K562 (cell line): ENCODE results near the gene LACTB. TPM values are rescaled to one million over a fixed set of nuclear protein-coding genes. Genes with fewer than 3 reads are reported as not detected.

Experiments
- CREM ChIP-seq: IDR thresholded peaks from 2 replicates; pipeline ENCODE4 v1.6.1; 2014; ENCODE audit warnings: antibody characterized with exemption, low read depth
- CTCF ChIP-seq, 3 experiments: IDR thresholded peaks in 2 of 3; conservative IDR thresholded peaks in 1 of 3; 2 replicates each; pipeline ENCODE4 v1.5.1; 2011 to 2012; ENCODE audit warnings: low read length in 3 of 3, mild to moderate bottlenecking in 3 of 3, control low read depth in 2 of 3, improper control_type of control experiment in 1 of 3, inconsistent platforms in 1 of 3, low read depth in 1 of 3, mixed read lengths in 1 of 3, moderate library complexity in 1 of 3; ENCODE audit not compliant: insufficient read depth in 2 of 3
- E2F1 ChIP-seq: sonication (generic); formaldehyde crosslinking; IDR thresholded peaks from 2 replicates; pipeline ENCODE4 v1.8.1; 2023; ENCODE audit warnings: mild to moderate bottlenecking, missing genetic modification reagents, moderate library complexity
- EGR1 ChIP-seq: fragments of 450-650 bp; conservative IDR thresholded peaks from 2 replicates; pipeline ENCODE4 v1.6.1; 2017; ENCODE audit warnings: mild to moderate bottlenecking
- ELF2 ChIP-seq: fragments of 250-450 bp; sonication (Bioruptor Pico); IDR thresholded peaks from 2 replicates; pipeline ENCODE4 v1.5.0; 2021; ENCODE audit warnings: mild to moderate bottlenecking
- KDM5B ChIP-seq: fragments of 200-600 bp; sonication (generic); IDR thresholded peaks from 2 replicates; pipeline ENCODE4 v1.6.1; 2012; ENCODE audit warnings: low read depth, mild to moderate bottlenecking, moderate library complexity, low read length, control low read depth, inconsistent platforms; ENCODE audit not compliant: insufficient replicate concordance
- KHSRP ChIP-seq: fragments of 450-650 bp; IDR thresholded peaks from 2 replicates; pipeline ENCODE4 v1.6.1; 2017
- NFYB ChIP-seq: IDR thresholded peaks from 2 replicates; pipeline ENCODE4 v1.6.1; 2011; ENCODE audit warnings: mild to moderate bottlenecking, moderate library complexity; ENCODE audit not compliant: insufficient read length; ENCODE audit errors: extremely low read depth
- POLR2AphosphoS5 ChIP-seq: IDR thresholded peaks from 2 replicates; pipeline ENCODE4 v1.6.1; 2011; ENCODE audit warnings: mild to moderate bottlenecking, low read depth, low read length, moderate library complexity; ENCODE audit not compliant: control insufficient read depth, insufficient read depth
- UBTF ChIP-seq, 2 experiments: IDR thresholded peaks; 2 replicates each; pipeline ENCODE4 v1.6.1; 2012; ENCODE audit warnings: improper control_type of control experiment in 2 of 2, low read depth in 2 of 2, low read length in 2 of 2, borderline replicate concordance in 1 of 2
- YY1 ChIP-seq, 3 experiments: IDR thresholded peaks; 2 replicates each; pipeline ENCODE4 v1.6.1; 2011; ENCODE audit warnings: low read length in 2 of 3, mild to moderate bottlenecking in 2 of 3, moderate library complexity in 2 of 3, borderline replicate concordance in 1 of 3, control low read depth in 1 of 3, low read depth in 1 of 3; ENCODE audit not compliant: insufficient read depth in 3 of 3, insufficient replicate concordance in 2 of 3, control insufficient read depth in 1 of 3, insufficient read length in 1 of 3; ENCODE audit errors: extremely low read depth in 1 of 3
- ZBTB11 ChIP-seq, 3 experiments: fragments of 200-800 bp in 1 of 3; fragments of 250-450 bp in 1 of 3; fragments of 450-650 bp in 1 of 3; sonication (Bioruptor Pico) in 1 of 3; sonication (Bioruptor generic) in 1 of 3; formaldehyde crosslinking in 1 of 3; IDR thresholded peaks; 2 replicates each; pipeline versions ENCODE4 v1.6.1 to v1.8.0; 2016 to 2022; ENCODE audit warnings: mild to moderate bottlenecking in 2 of 3, missing genetic modification characterization in 2 of 3, missing compliant biosample characterization in 1 of 3, moderate library complexity in 1 of 3
- polyA plus RNA-seq, 8 experiments: library from polyadenylated mRNA; depleted of rRNA in 4 of 8; stranded (reverse) in 5 of 8; unstranded in 3 of 8; fragments of >200 nt; fragmentation: Nextera tagmentation in 2 of 8; fragmentation: Illumina TruSeq in 1 of 8; extraction: Ambion mirVana in 2 of 8; extraction: Trizol in 1 of 8; gene quantifications; 2 replicates each; pipeline versions ENCODE4 v1.2.1 to v1.2.3, GENCODE V29; 2011 to 2014; ENCODE audit warnings: inconsistent platforms in 1 of 8, missing spikeins in 1 of 8
- total RNA-seq, 7 experiments: library from RNA; depleted of rRNA in 6 of 7; stranded (reverse); fragments of >200 nt in 6 of 7; fragmentation: Illumina TruSeq in 2 of 7; extraction: Trizol in 2 of 7; gene quantifications; 2 replicates each; pipeline versions ENCODE4 v1.2.1 to v1.2.3, GENCODE V29; 2011 to 2021; ENCODE audit warnings: low replicate concordance in 1 of 7

LACTB gene
- total and polyA plus RNA-seq, 9 of the 15 experiments (the other 6 are each of a cell fraction or from before 2014, with no cell fraction given) = 3.1 to 15.5 (median 9.8) TPM

- 0 out of 2 replicates have a peak, but pooled peaks have one; percentile 38 for TF ChIP-seq E2F1 (CRISPR knock-in tag)
- TF ChIP-seq KHSRP = no peak
- peak; percentile 64 for TF ChIP-seq KDM5B
- peak in 1 of 3 experiments; percentile 56; a peak in 1 of 6 replicates for TF ChIP-seq ZBTB11 (CRISPR knock-in tag; IDR thresholded peaks at IDR 0.05)
- TF ChIP-seq CREM = peak; percentile 98
- no peak for TF ChIP-seq ELF2
- peak in 2 of 3 experiments; percentile 64 to 83 for TF ChIP-seq YY1 (IDR thresholded peaks at IDR 0.05; ENCODE audit: borderline replicate concordance in 1 of 3, control insufficient read depth in 1 of 3, extremely low read depth in 1 of 3, insufficient read depth in 3 of 3, insufficient read length in 1 of 3, insufficient replicate concordance in 2 of 3, low read depth in 1 of 3, low read length in 2 of 3)
- TF ChIP-seq UBTF (IDR thresholded peaks at IDR 0.05; ENCODE audit: borderline replicate concordance in 1 of 2, low read depth in 2 of 2, low read length in 2 of 2) = 0 out of 4 replicates have a peak, but pooled peaks of 1 of the 2 experiments have one; percentile 46
- TF ChIP-seq CTCF (IDR thresholded peaks at IDR 0.05 in 2 of 3, conservative IDR thresholded peaks at IDR 0.05 in 1 of 3; ENCODE audit: insufficient read depth in 2 of 3, low read depth in 1 of 3, low read length in 3 of 3) = peak in 1 of 3 experiments; percentile 15; a peak in 2 of 6 replicates
- peak; percentile 50; the same call in 1 of the 2 replicates for TF ChIP-seq EGR1
- TF ChIP-seq POLR2AphosphoS5 = peak; percentile 84
- TF ChIP-seq NFYB = peak; percentile 32
These were observed 67.5 kb downstream of the LACTB start, which contains the start of gene RAB8B (continued) for GRCh38 chr15:63188926-63189871.
